GM18951 (cell line): ENCODE data around the gene PSMD4.
"Not testable (repeated sequence)": the region's sequence is repeated elsewhere in the genome, so short reads cannot be mapped to it uniquely, and the experiment has no call there.

ENCODE experiments used
- POLR2A ChIP-seq: IDR thresholded peaks from 4 replicates; pipeline ENCODE4 v1.6.1; 2011; ENCODE audit warnings: mild to moderate bottlenecking; ENCODE audit not compliant: insufficient read length, insufficient read depth; ENCODE audit errors: extremely low read depth
- in situ Hi-C: fragments of 300-500 bp; cut with MboI; formaldehyde crosslinking; loops from one replicate; pipeline ENCODE4 v1.12.0; 2022; ENCODE audit warnings: low sequenced_read_pairs, mixed read lengths, inconsistent platforms; ENCODE audit not compliant: unreplicated experiment

PSMD4 gene

GRCh38 chr1:151246786-151247185, 7.7 kb upstream of the PSMD4 start:
- in situ Hi-C loops, result no loop called here
- TF ChIP-seq POLR2A, result no peak

- in situ Hi-C loops, result no loop called here
- TF ChIP-seq POLR2A, result no peak
Observed at GRCh38 chr1:151251656-151252470, 2.7 kb upstream of the PSMD4 start.

- in situ Hi-C loops, result no loop called here
- TF ChIP-seq POLR2A, result no peak
Observed at GRCh38 chr1:151255381-151255780, 847 bp downstream of the PSMD4 start.

- in situ Hi-C loops, result no loop called here
- no peak for TF ChIP-seq POLR2A
Observed at GRCh38 chr1:151259351-151259750, 4.8 kb downstream of the PSMD4 start.

GRCh38 chr1:151265446-151266236, 11.1 kb downstream of the PSMD4 start:
- no peak for TF ChIP-seq POLR2A

GRCh38 chr1:151266315-151266714, 11.8 kb downstream of the PSMD4 start:
- no peak for TF ChIP-seq POLR2A
- in situ Hi-C loops, result no loop called here

More at GRCh38 chr1:151265446-151266236, 11.1 kb downstream of the PSMD4 start:
- in situ Hi-C loops, result no loop called here

- in situ Hi-C loops, result no loop called here
- TF ChIP-seq POLR2A, result no peak
Observed at GRCh38 chr1:151266821-151267220, 12.3 kb downstream of the PSMD4 start.

- TF ChIP-seq POLR2A, result no peak
- in situ Hi-C loops, result no loop called here
Observed at GRCh38 chr1:151267760-151268159, 13.2 kb downstream of the PSMD4 start.

GRCh38 chr1:151273924-151274466, 19.5 kb downstream of the PSMD4 start:
- in situ Hi-C loops, result no loop called here
- TF ChIP-seq POLR2A, result no peak

- in situ Hi-C loops, result not testable (repeated sequence)
Observed at GRCh38 chr1:151275341-151275740, 20.8 kb downstream of the PSMD4 start.

GRCh38 chr1:151277249-151277648, 22.7 kb downstream of the PSMD4 start:
- in situ Hi-C loops, result no loop called here
- TF ChIP-seq POLR2A, result no peak

GRCh38 chr1:151281225-151281968, 26.9 kb downstream of the PSMD4 start:
- peak; percentile 57 for TF ChIP-seq POLR2A
- in situ Hi-C loops, result no loop called here
